ENCODE results near the gene ELFN1.

Gene ELFN1

DNA sequence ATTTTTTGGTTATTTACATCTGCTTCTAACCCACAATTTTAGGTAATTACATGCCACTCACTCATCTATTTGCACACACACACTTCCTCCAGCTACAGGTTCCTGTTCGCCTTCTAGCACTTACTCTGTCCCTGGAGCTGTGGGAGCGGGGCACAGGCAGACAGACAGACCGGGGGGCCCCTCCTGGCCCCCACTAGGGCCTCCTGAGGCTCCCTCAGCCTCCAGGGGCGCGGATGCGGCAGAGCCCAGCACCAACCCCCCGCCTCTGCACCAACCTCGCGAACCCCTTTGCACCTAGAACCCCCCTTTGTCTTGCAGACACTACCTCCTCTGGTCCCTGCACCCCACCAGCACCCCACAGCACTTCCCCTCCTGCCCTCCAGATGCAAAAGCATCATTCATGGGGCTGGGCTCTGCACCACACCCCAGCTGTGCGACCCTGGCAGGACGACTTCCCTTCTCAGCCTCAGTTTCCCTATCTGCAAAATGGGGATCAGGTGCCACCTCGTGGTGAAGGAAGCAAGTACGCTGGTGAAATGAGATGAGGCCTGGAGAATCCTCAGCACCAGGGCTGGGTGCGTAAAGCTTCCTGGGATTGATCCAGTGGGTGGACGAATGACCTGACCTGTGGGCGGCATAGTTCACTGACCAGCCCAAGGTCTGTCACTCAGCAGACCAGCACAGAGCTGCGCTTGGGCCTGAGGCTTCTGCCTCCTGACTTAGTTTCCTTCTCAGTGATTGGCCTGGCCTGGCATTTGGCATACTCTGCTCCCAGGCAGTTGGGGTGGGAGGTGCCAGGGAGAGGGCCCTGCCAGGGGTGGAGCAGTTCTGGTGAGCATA lies 37.9 kb downstream of the ELFN1 start:
- Histone ChIP-seq H2AFZ (ENCODE audit: low read length) (no peak overlapping the region), H3K36me3 (ENCODE audit: insufficient read depth, low read length) (no peaks in the 10 kb centered on the region), H3K9me2 (replicated peaks; ENCODE audit: low read depth, low read length) (no peaks in the 10 kb centered on the region), H3K4me2 (ENCODE audit: low read depth, low read length, poor library complexity, severe bottlenecking) (no peak overlapping the region), H4K20me1 (ENCODE audit: insufficient read depth, low read length, poor library complexity, severe bottlenecking) (no peaks in the 10 kb centered on the region), H3K27me3 (ENCODE audit: insufficient read depth, low read length, poor library complexity, severe bottlenecking) (no peaks in the 10 kb centered on the region), H3K4me3 (ENCODE audit: low read length, poor library complexity, severe bottlenecking) (no peak overlapping the region), H3K79me2 (ENCODE audit: insufficient read depth, low read length) (no peaks in the 10 kb centered on the region), H3F3A (ENCODE audit: low read depth) (no peaks in the 10 kb centered on the region), H3K9ac (ENCODE audit: low read depth, low read length, poor library complexity, severe bottlenecking) (no peak overlapping the region), H3K9me3 (ENCODE audit: insufficient read depth, low read depth, low read length) (peaks cover 13% of the 10 kb centered on the region; the same call in 1 of the 2 replicates), H3K4me1 (ENCODE audit: insufficient read depth, low read length, poor library complexity, severe bottlenecking) (no peaks in the 10 kb centered on the region)
- no peak for TF ChIP-seq EZH2phosphoT487 (IDR thresholded peaks at IDR 0.05; ENCODE audit: borderline replicate concordance)
- TF ChIP-seq, protein P1, sequence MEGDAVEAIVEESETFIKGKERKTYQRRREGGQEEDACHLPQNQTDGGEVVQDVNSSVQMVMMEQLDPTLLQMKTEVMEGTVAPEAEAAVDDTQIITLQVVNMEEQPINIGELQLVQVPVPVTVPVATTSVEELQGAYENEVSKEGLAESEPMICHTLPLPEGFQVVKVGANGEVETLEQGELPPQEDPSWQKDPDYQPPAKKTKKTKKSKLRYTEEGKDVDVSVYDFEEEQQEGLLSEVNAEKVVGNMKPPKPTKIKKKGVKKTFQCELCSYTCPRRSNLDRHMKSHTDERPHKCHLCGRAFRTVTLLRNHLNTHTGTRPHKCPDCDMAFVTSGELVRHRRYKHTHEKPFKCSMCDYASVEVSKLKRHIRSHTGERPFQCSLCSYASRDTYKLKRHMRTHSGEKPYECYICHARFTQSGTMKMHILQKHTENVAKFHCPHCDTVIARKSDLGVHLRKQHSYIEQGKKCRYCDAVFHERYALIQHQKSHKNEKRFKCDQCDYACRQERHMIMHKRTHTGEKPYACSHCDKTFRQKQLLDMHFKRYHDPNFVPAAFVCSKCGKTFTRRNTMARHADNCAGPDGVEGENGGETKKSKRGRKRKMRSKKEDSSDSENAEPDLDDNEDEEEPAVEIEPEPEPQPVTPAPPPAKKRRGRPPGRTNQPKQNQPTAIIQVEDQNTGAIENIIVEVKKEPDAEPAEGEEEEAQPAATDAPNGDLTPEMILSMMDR (conservative IDR thresholded peaks at IDR 0.05; ENCODE audit: low read length), result no peak

DNA sequence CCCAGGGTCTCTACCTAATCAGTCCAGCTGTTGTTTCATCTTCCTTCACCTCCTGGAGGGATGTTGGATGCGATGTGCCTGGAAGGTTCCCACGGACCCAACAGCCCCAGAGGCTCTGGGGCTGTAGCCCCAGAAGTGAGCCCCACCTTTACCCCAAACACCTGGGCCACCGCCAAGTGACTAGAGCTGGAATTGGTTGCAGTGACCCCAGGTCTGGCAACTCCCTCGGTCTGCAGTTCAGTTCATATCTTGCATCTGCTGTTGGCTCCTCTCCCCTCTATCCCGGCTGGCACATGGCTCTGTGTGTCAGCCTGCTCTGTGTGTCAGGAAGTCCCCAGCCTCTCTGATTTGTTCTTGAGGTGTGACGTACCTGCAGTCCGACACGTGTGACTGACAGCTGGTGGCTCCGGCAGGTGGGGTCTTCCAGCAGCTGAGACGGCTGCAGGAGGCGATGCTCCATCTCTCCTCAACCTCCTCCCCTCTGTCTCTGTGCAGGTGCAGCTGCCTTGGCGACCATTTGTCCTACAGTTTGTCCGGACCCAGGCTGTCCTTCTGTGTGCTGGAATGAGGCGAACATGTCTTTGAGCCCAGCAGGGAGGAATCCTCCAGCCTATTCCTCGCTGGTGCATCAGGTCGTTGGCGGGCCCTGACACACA lies 38.6 kb downstream of the ELFN1 start:
- Histone ChIP-seq H3K4me2 (ENCODE audit: low read depth, low read length, poor library complexity, severe bottlenecking) (no peak overlapping the region), H3F3A (ENCODE audit: low read depth) (no peaks in the 10 kb centered on the region), H4K20me1 (ENCODE audit: insufficient read depth, low read length, poor library complexity, severe bottlenecking) (no peaks in the 10 kb centered on the region), H3K9me3 (ENCODE audit: insufficient read depth, low read depth, low read length) (peaks cover 13% of the 10 kb centered on the region; the same call in 1 of the 2 replicates), H3K27me3 (ENCODE audit: insufficient read depth, low read length, poor library complexity, severe bottlenecking) (no peaks in the 10 kb centered on the region), H3K9ac (ENCODE audit: low read depth, low read length, poor library complexity, severe bottlenecking) (no peak overlapping the region), H3K4me3 (ENCODE audit: low read length, poor library complexity, severe bottlenecking) (no peak overlapping the region), H3K79me2 (ENCODE audit: insufficient read depth, low read length) (no peaks in the 10 kb centered on the region), H2AFZ (ENCODE audit: low read length) (no peak overlapping the region), H3K9me2 (replicated peaks; ENCODE audit: low read depth, low read length) (no peaks in the 10 kb centered on the region), H3K4me1 (ENCODE audit: insufficient read depth, low read length, poor library complexity, severe bottlenecking) (no peaks in the 10 kb centered on the region), H3K36me3 (ENCODE audit: insufficient read depth, low read length) (no peaks in the 10 kb centered on the region)
- no peak for TF ChIP-seq EZH2phosphoT487 (IDR thresholded peaks at IDR 0.05; ENCODE audit: borderline replicate concordance)
- TF ChIP-seq, protein P1 (conservative IDR thresholded peaks at IDR 0.05; ENCODE audit: low read length), result no peak

DNA sequence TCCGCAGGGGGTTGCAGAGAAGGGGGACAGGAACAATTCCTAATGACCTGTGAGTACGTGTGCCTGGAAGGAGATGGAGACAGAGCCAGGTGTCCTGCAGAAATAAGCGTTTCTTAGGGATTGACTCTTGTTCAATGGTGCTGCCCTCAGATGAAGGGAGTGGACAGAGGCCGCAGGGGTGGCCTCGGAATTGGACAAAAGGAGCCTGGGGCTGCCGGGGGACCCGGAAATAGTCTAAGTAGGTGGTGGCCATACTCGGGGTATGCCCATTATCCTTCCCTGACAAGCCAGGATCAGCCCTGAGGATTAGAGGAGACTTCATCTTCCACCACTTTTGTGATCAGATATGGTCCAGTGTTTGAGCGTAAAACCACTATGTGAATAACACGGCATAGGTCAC lies 39.2 kb downstream of the ELFN1 start:
- TF ChIP-seq, protein P1 (conservative IDR thresholded peaks at IDR 0.05; ENCODE audit: low read length), result no peak
- no peak for TF ChIP-seq EZH2phosphoT487 (IDR thresholded peaks at IDR 0.05; ENCODE audit: borderline replicate concordance)

More for the DNA sequence above, 39.2 kb downstream of the ELFN1 start:
- H4K20me1 ChIP-seq (ENCODE audit: insufficient read depth, low read length, poor library complexity, severe bottlenecking), result no peaks in the 10 kb centered on the region
- H3K79me2 ChIP-seq (ENCODE audit: insufficient read depth, low read length), result no peaks in the 10 kb centered on the region
- H2AFZ ChIP-seq (ENCODE audit: low read length), result no peak overlapping the region
- H3F3A ChIP-seq (ENCODE audit: low read depth), result no peaks in the 10 kb centered on the region
- H3K9me2 ChIP-seq (replicated peaks; ENCODE audit: low read depth, low read length), result no peaks in the 10 kb centered on the region
- H3K4me3 ChIP-seq (ENCODE audit: low read length, poor library complexity, severe bottlenecking), result no peak overlapping the region
- H3K4me1 ChIP-seq (ENCODE audit: insufficient read depth, low read length, poor library complexity, severe bottlenecking), result no peaks in the 10 kb centered on the region
- no peaks in the 10 kb centered on the region for H3K27me3 ChIP-seq (ENCODE audit: insufficient read depth, low read length, poor library complexity, severe bottlenecking)
- H3K9ac ChIP-seq (ENCODE audit: low read depth, low read length, poor library complexity, severe bottlenecking), result no peak overlapping the region
- no peak overlapping the region for H3K4me2 ChIP-seq (ENCODE audit: low read depth, low read length, poor library complexity, severe bottlenecking)
- H3K9me3 ChIP-seq (ENCODE audit: insufficient read depth, low read depth, low read length), result peaks cover 13% of the 10 kb centered on the region; the same call in 1 of the 2 replicates
- H3K36me3 ChIP-seq (ENCODE audit: insufficient read depth, low read length), result no peaks in the 10 kb centered on the region

Measured in Loucy (cell line).